OCI-LY1 (cell line): ENCODE results near the gene PHF2.

Source experiments
- H2AFZ ChIP-seq: fragments of 200-600 bp; sonication (generic), shearing (Covaris generic); 2 replicates; pipeline ENCODE4 v1.6.0; 2014; ENCODE audit warnings: antibody characterized with exemption, mild to moderate bottlenecking, low read length
- H3F3A ChIP-seq: fragments of 200-600 bp; sonication (generic), shearing (Covaris generic); 2 replicates; pipeline ENCODE4 v1.6.0; 2014; ENCODE audit warnings: mild to moderate bottlenecking, antibody characterized with exemption, low read length, moderate library complexity; ENCODE audit not compliant: insufficient read depth
- H3K27ac ChIP-seq: fragments of 200-600 bp; sonication (generic); 2 replicates; pipeline ENCODE4 v1.5.1; 2014; ENCODE audit warnings: low read length, mixed run types, mild to moderate bottlenecking, low read depth; ENCODE audit not compliant: poor library complexity, severe bottlenecking
- H3K27me3 ChIP-seq: fragments of 200-600 bp; sonication (generic); 2 replicates; pipeline ENCODE4 v1.6.0; 2014; ENCODE audit warnings: antibody characterized with exemption, mild to moderate bottlenecking, low read length, moderate library complexity; ENCODE audit not compliant: insufficient read depth
- H3K36me3 ChIP-seq: fragments of 200-600 bp; sonication (generic); 2 replicates; pipeline ENCODE4 v1.6.1; 2014; ENCODE audit warnings: mild to moderate bottlenecking, antibody characterized with exemption, low read length, moderate library complexity, mixed read lengths; ENCODE audit not compliant: insufficient read depth
- H3K4me1 ChIP-seq: fragments of 200-600 bp; sonication (generic); 2 replicates; pipeline ENCODE4 v1.5.1; 2014; ENCODE audit warnings: mild to moderate bottlenecking, low read length, moderate library complexity; ENCODE audit not compliant: insufficient read depth, severe bottlenecking
- H3K4me2 ChIP-seq: fragments of 200-600 bp; sonication (generic), shearing (Covaris generic); 2 replicates; pipeline ENCODE4 v1.6.1; 2014; ENCODE audit warnings: low read length
- H3K4me3 ChIP-seq: fragments of 200-600 bp; sonication (generic); 2 replicates; pipeline ENCODE4 v1.5.1; 2014; ENCODE audit warnings: low read length, low read depth, mild to moderate bottlenecking, mixed read lengths; ENCODE audit not compliant: poor library complexity, severe bottlenecking
- H3K79me2 ChIP-seq: fragments of 200-600 bp; shearing (Covaris generic); 2 replicates; pipeline ENCODE4 v1.6.1; 2016; ENCODE audit warnings: mixed run types, low read length, mixed read lengths; ENCODE audit not compliant: insufficient read depth
- H3K9ac ChIP-seq: fragments of 200-600 bp; sonication (generic), shearing (Covaris generic); 2 replicates; pipeline ENCODE4 v1.6.1; 2014; ENCODE audit warnings: mild to moderate bottlenecking, low read length, mixed read lengths
- H3K9me2 ChIP-seq: fragments of 200-600 bp; sonication (generic), shearing (Covaris generic); 2 replicates; pipeline ENCODE4 v1.6.1; 2014; ENCODE audit warnings: low read depth, mild to moderate bottlenecking, low read length, mixed read lengths
- H3K9me3 ChIP-seq: fragments of 200-600 bp; shearing (Covaris generic); 2 replicates; pipeline ENCODE4 v1.6.1; 2014; ENCODE audit warnings: low read length, mixed read lengths
- H4K20me1 ChIP-seq: fragments of 200-600 bp; sonication (generic), shearing (Covaris generic); 2 replicates; pipeline ENCODE4 v1.6.0; 2016; ENCODE audit warnings: mild to moderate bottlenecking, low read length; ENCODE audit not compliant: insufficient read depth
- CTCF ChIP-seq: fragments of 200-600 bp; sonication (generic), shearing (Covaris generic); IDR thresholded peaks from 2 replicates; pipeline ENCODE4 v1.5.1; 2017; ENCODE audit warnings: mild to moderate bottlenecking, antibody characterized with exemption, low read length, moderate library complexity, mixed read lengths
- EZH2 ChIP-seq: fragments of 200-600 bp; sonication (generic), shearing (Covaris generic); IDR thresholded peaks from 2 replicates; pipeline ENCODE4 v1.8.0; 2017; ENCODE audit warnings: borderline replicate concordance, mixed run types, mild to moderate bottlenecking, antibody characterized with exemption, low read length, moderate library complexity, mixed read lengths

Gene PHF2

DNA sequence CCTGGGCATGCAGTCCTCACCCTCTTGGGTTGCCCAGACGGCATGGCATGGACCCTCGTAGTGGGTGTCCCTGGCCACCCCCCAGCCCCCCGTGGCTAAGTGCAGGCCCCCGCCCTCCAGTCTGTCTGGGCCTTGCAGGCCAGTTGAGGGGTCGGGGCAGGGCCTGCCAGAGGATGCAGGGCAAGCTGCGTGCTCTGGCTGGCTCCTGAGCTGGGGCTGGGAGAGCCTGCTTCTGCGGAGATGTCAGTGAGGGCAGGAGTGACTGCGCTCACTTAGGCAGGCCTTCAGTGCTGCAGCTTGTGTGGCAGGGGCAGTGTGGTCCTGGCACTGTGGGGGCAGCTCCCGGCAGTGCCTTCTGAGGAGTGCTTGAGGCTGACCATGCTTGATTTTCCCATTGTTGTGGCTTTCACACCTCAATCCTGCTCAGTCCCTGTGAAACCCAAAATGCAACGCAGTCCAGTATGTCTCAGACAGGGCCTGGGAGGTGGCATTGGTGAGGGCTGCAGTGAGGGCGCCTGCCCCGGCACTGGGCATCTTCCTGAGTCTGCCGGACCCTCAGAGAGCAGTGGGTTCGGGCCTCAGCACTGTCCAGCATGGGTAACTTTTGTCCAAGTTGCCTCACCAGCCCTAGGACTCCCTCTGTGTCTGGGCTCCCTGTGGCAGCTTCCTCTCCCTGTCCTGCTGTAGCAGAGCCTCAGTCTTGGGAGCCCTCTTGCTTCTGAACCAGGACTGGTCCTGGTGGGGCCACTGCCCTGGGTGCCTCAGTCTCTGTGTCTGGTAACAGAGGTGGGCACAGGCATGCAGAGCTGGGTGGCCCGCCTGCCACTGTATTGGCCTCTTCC, 93.0 kb downstream of the PHF2 start:
- H3K36me3 ChIP-seq: no peaks in the 10 kb centered on the region
- H3F3A ChIP-seq: no peaks in the 10 kb centered on the region
- H4K20me1 ChIP-seq: no peaks in the 10 kb centered on the region
- H3K4me3 ChIP-seq: no peak overlapping the region
- no peak overlapping the region for H3K27ac ChIP-seq
- no peak overlapping the region for H2AFZ ChIP-seq
- H3K4me2 ChIP-seq: no peak overlapping the region
- no peaks in the 10 kb centered on the region for H3K9me3 ChIP-seq
- TF ChIP-seq CTCF (no peak), EZH2 (no peak)
- no peak overlapping the region for H3K9ac ChIP-seq
- H3K79me2 ChIP-seq: no peaks in the 10 kb centered on the region
- H3K9me2 ChIP-seq: no peaks in the 10 kb centered on the region
- H3K4me1 ChIP-seq: no peaks in the 10 kb centered on the region
- H3K27me3 ChIP-seq: no peaks in the 10 kb centered on the region

GRCh38 chr9:93669958-93670207, 93.5 kb downstream of the PHF2 start:
- Histone ChIP-seq H3K27ac (no peak overlapping the region), H3K9me3 (no peaks in the 10 kb centered on the region)

DNA sequence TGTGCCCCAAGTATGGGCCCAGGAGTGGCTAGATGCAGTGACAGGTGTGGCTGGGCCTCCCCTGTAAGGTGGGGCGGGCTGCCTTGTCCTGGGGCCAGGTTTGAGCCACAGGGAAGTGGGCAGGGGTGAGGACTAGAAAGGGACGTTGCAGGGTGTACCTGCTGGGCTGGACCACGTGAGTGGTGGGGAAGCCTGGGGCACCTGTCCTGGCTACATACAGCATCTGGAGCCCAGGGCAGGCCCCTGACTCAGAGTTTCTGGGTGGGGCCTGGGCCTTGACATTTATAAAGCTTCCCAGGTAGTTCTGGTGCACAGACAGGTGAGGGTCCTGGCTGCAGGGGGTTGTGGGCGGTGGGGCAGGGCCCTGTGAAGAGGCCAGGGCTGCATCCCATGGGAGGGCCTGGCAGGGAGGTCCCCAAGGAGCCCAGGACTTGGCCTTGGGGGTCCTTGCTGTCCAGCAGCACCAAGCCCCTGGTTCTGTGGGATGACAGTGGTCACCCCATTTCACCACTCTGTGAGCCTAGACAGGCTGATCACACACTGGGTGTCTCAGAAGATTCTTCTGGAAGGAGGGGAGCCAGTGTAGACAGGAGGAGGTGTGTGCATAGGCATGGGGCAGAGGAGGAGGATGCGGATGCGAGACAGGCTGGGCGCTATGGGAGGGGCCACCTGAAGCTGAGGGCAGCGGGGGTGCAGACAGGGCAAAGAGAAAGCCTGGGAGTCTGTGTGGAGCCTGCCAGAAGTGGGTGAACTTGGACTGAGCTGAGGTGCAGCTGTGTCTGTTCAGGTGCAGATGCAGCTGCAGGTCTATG, 94.0 kb downstream of the PHF2 start:
- Histone ChIP-seq H3K4me2 (no peak overlapping the region), H3K36me3 (no peaks in the 10 kb centered on the region), H2AFZ (no peak overlapping the region), H3K79me2 (no peaks in the 10 kb centered on the region), H3K9me2 (no peaks in the 10 kb centered on the region), H3K27me3 (no peaks in the 10 kb centered on the region), H3K9me3 (no peaks in the 10 kb centered on the region), H3F3A (no peaks in the 10 kb centered on the region), H4K20me1 (no peaks in the 10 kb centered on the region), H3K9ac (no peak overlapping the region), H3K27ac (no peak overlapping the region), H3K4me1 (no peaks in the 10 kb centered on the region), H3K4me3 (no peak overlapping the region)
- TF ChIP-seq CTCF (no peak), EZH2 (no peak)

More at GRCh38 chr9:93669958-93670207, 93.5 kb downstream of the PHF2 start:
- Histone ChIP-seq H3K9me2 (no peaks in the 10 kb centered on the region), H3F3A (no peaks in the 10 kb centered on the region), H2AFZ (no peak overlapping the region), H3K79me2 (no peaks in the 10 kb centered on the region), H3K4me1 (no peaks in the 10 kb centered on the region), H3K36me3 (no peaks in the 10 kb centered on the region), H3K4me3 (no peak overlapping the region), H3K4me2 (no peak overlapping the region), H4K20me1 (no peaks in the 10 kb centered on the region), H3K27me3 (no peaks in the 10 kb centered on the region), H3K9ac (no peak overlapping the region)
- no peak for TF ChIP-seq EZH2
- no peak for TF ChIP-seq CTCF
